Liver (tissue), 9 donors: Measurements from ENCODE around the gene MRPS23. TPM values are rescaled to one million over a fixed set of nuclear protein-coding genes. Genes with fewer than 3 reads are reported as not detected.

ENCODE experiments used
- DNase-seq: peaks from one replicate; pipeline ENCODE4 v3.0.0-alpha.2; 2017; ENCODE audit warnings: low spot score
- H3K27ac ChIP-seq, 2 donors: one replicate each; pipeline ENCODE4 v1.7.0; 2013; ENCODE audit warnings: inconsistent platforms in 2 of 2, low read length in 2 of 2, control low read depth in 1 of 2, low read depth in 1 of 2, mild to moderate bottlenecking in 1 of 2
- H3K27me3 ChIP-seq, 4 donors: one replicate each; pipeline versions ENCODE4 v1.6.1 to v1.7.0; 2013; ENCODE audit warnings: low read length in 3 of 4, inconsistent platforms in 1 of 4, mild to moderate bottlenecking in 1 of 4, moderate library complexity in 1 of 4; ENCODE audit not compliant: control insufficient read depth in 4 of 4, insufficient read depth in 4 of 4
- H3K36me3 ChIP-seq, 4 donors: one replicate each; pipeline versions ENCODE4 v1.6.1 to v1.7.0; 2013; ENCODE audit warnings: low read length in 3 of 4, mild to moderate bottlenecking in 3 of 4, low read depth in 1 of 4, moderate library complexity in 1 of 4; ENCODE audit not compliant: control insufficient read depth in 4 of 4, insufficient read depth in 3 of 4
- H3K4me1 ChIP-seq, 4 donors: one replicate each; pipeline versions ENCODE4 v1.6.1 to v1.7.0; 2013; ENCODE audit warnings: low read length in 3 of 4, mild to moderate bottlenecking in 3 of 4, moderate library complexity in 1 of 4; ENCODE audit not compliant: control insufficient read depth in 4 of 4, insufficient read depth in 4 of 4
- H3K4me3 ChIP-seq, 3 donors: one replicate each; pipeline versions ENCODE4 v1.6.1 to v1.7.0; 2013; ENCODE audit warnings: low read length in 3 of 3, control low read depth in 1 of 3, low read depth in 1 of 3, mild to moderate bottlenecking in 1 of 3
- H3K9ac ChIP-seq, 2 donors: one replicate each; pipeline ENCODE4 v1.7.0; 2013; ENCODE audit warnings: low read length in 2 of 2, mild to moderate bottlenecking in 2 of 2, moderate library complexity in 2 of 2, control low read depth in 1 of 2, low read depth in 1 of 2
- H3K9me3 ChIP-seq, 4 donors: one replicate each; pipeline versions ENCODE4 v1.6.1 to v1.7.0; 2013; ENCODE audit warnings: low read length in 3 of 4; ENCODE audit not compliant: control insufficient read depth in 4 of 4
- EGR1 ChIP-seq, 2 donors: IDR thresholded peaks; 2 replicates each; pipeline ENCODE4 v1.6.1; 2016 to 2018; ENCODE audit warnings: antibody characterized with exemption in 2 of 2, low read depth in 2 of 2
- FOXA1 ChIP-seq: IDR thresholded peaks from 2 replicates; pipeline ENCODE4 v1.6.1; 2016; ENCODE audit warnings: antibody characterized with exemption
- FOXA2 ChIP-seq: IDR thresholded peaks from 2 replicates; pipeline ENCODE4 v1.6.1; 2016; ENCODE audit warnings: antibody characterized with exemption
- GABPA ChIP-seq, 2 donors: IDR thresholded peaks in 1 of 2; conservative IDR thresholded peaks in 1 of 2; 2 replicates each; pipeline ENCODE4 v1.6.1; 2016; ENCODE audit warnings: antibody characterized with exemption in 2 of 2, mild to moderate bottlenecking in 1 of 2, moderate library complexity in 1 of 2
- HNF4A ChIP-seq, 2 donors: conservative IDR thresholded peaks; 2 replicates each; pipeline ENCODE4 v1.6.1; 2016; ENCODE audit warnings: antibody characterized with exemption in 2 of 2, mild to moderate bottlenecking in 2 of 2
- HNF4G ChIP-seq: IDR thresholded peaks from 2 replicates; pipeline ENCODE4 v1.6.1; 2016; ENCODE audit warnings: antibody characterized with exemption
- JUND ChIP-seq, 2 donors: IDR thresholded peaks; 2 replicates each; pipeline ENCODE4 v1.6.1; 2016; ENCODE audit warnings: antibody characterized with exemption in 2 of 2
- NR2F2 ChIP-seq: IDR thresholded peaks from 2 replicates; pipeline ENCODE4 v1.6.1; 2016; ENCODE audit warnings: antibody characterized with exemption
- RAD21 ChIP-seq, 2 donors: IDR thresholded peaks; 2 replicates each; pipeline ENCODE4 v1.6.1; 2016; ENCODE audit warnings: antibody characterized with exemption in 2 of 2, mild to moderate bottlenecking in 2 of 2
- RXRA ChIP-seq, 2 donors: IDR thresholded peaks; 2 replicates each; pipeline ENCODE4 v1.6.1; 2017 to 2018; ENCODE audit warnings: antibody characterized with exemption in 2 of 2, mild to moderate bottlenecking in 1 of 2
- SP1 ChIP-seq: IDR thresholded peaks from 2 replicates; pipeline ENCODE4 v1.6.1; 2018; ENCODE audit warnings: antibody characterized with exemption, mild to moderate bottlenecking
- TAF1 ChIP-seq: conservative IDR thresholded peaks from 2 replicates; pipeline ENCODE4 v1.6.1; 2016; ENCODE audit warnings: antibody characterized with exemption, mild to moderate bottlenecking
- YY1 ChIP-seq: IDR thresholded peaks from 2 replicates; pipeline ENCODE4 v1.6.1; 2016; ENCODE audit warnings: antibody characterized with exemption, mild to moderate bottlenecking
- WGBS: extraction: QIAGEN DNeasy Blood & Tissue Kit; methylation state at CpG from one replicate; pipeline ENCODE4 v1.1.7; 2013; 5-methylcytosine and 5-hydroxymethylcytosine counted together
- polyA plus RNA-seq, 2 donors: library from polyadenylated mRNA; stranded (reverse) in 1 of 2; unstranded in 1 of 2; fragments of 200-250 nt in 1 of 2; fragments of >200 nt in 1 of 2; fragmentation: Nextera tagmentation in 1 of 2; extraction: Ambion mirVana in 1 of 2; gene quantifications; one replicate each; pipeline versions ENCODE4 v1.2.1 to v1.2.3, GENCODE V29; 2013 to 2015
- total RNA-seq, 2 donors: library from RNA; depleted of rRNA; stranded (reverse); fragments of >200 nt; gene quantifications; one replicate each; pipeline ENCODE4 v1.2.3, GENCODE V29; 2014
- TF ChIP-seq, protein P1 (sequence below): IDR thresholded peaks from 2 replicates; pipeline ENCODE4 v1.6.1; 2016; ENCODE audit warnings: antibody characterized with exemption
- TF ChIP-seq, protein P2 (sequence below): IDR thresholded peaks from 2 replicates; pipeline ENCODE4 v1.6.1; 2016; ENCODE audit warnings: antibody characterized with exemption
- TF ChIP-seq, protein P3 (sequence below): IDR thresholded peaks from 2 replicates; pipeline ENCODE4 v1.6.1; 2016; ENCODE audit warnings: antibody characterized with exemption, mild to moderate bottlenecking
- TF ChIP-seq, protein P4 (sequence below): fragments of 150-350 bp; IDR thresholded peaks from 2 replicates; pipeline ENCODE4 v1.5.1; 2017; ENCODE audit warnings: improper control_type of control experiment, low read depth, low read length; ENCODE audit not compliant: missing input control
- TF ChIP-seq, protein P5 (sequence below): IDR thresholded peaks from 2 replicates; pipeline ENCODE4 v1.6.1; 2016; ENCODE audit warnings: antibody characterized with exemption
- donor health status: healthy.
- donor health status: healthy.
- donor health status: healthy.
- donor health status: healthy.
- donor health status: healthy.

Gene MRPS23
- total RNA-seq (10 to 100 TPM in 1 of 2 donors, 1 to 10 TPM in 1; 9.8 to 13.7 TPM), polyA plus RNA-seq (10 to 100 TPM; 20.1 to 24.3 TPM)

DNA sequence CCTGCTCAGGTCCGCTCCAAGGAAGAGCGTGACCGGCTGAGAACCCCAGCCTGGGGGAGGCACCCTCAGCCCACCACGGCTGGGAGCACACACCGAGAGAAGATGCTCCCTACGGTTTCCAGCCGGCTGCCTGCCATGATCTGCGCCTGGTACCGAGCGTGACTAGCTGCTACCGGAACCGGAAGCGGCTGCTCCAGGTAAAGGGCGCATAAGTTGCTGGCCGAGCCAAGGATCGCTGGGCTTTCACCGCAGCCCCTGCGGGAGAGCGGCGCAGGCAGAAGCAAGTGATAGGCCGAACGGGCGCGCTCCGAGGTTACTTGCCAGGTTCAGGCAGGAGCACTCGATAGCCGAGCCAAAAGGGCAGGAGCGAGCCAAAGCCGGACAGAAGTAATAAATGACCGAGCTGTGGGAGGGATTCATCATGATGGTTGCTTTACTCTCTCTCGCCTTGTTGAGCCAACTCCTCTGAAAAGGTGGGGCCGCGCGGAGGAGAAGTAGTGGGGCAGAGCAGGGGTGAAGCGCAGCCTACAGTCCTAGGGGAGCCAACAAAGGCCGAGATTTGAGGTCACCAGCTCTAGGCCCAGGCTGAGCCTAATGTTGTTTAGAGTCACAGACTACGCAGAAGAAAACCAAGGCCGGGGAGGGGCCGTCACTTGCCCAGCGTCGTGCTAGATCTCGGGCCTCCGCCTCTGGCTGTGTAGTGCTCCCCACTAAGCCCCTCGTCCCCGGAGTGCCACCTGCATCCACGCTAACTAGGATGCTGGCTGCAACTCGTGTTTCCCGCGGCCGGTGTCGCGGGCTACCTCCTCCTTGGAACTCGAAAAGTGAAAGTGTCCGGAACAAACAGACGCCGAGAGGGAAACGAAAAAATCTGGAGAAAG lies at the start of gene MRPS23:
TSS of gene MRPS23 (minus strand) at position 171 of the 881 bp plus-strand sequence. CDS start at position 137, 34 bp downstream.
- Histone ChIP-seq H3K4me1 (peaks cover 8 to 27% (median 21%) of the 10 kb centered on the region in 4 donors), H3K27ac (peak within 1 kb of the TSS; percentile 81 to 93), H3K27me3 (no peaks in the 10 kb centered on the region), H3K36me3 (peaks cover 0 to 7% (median under 1%) of the 10 kb centered on the region in 4 donors), H3K4me3 (peak within 1 kb of the TSS; percentile 91 to 98 (median 95)), H3K9ac (peak within 1 kb of the TSS; percentile 64 to 98), H3K9me3 (no peaks in the 10 kb centered on the region)
- WGBS: under 1% methylated on average over 57 of the region's 57 CpGs
- TF ChIP-seq RXRA (IDR thresholded peaks at IDR 0.05) (peak; percentile 74 to 80), JUND (IDR thresholded peaks at IDR 0.05) (peak in 1 of 2 donors; percentile 49), NR2F2 (peak; percentile 70), RAD21 (IDR thresholded peaks at IDR 0.05) (peak; percentile 27 to 60), HNF4A (conservative IDR thresholded peaks at IDR 0.05) (peak; percentile 50 to 59), FOXA1 (no peak), TAF1 (peak; percentile 61), FOXA2 (peak; percentile 60), HNF4G (no peak), YY1 (peak; percentile 97), GABPA (IDR thresholded peaks at IDR 0.05 in 1 of 2, conservative IDR thresholded peaks at IDR 0.05 in 1 of 2) (peak; percentile 96 to 99), EGR1 (IDR thresholded peaks at IDR 0.05; ENCODE audit: low read depth in 2 of 2) (peak in 1 of 2 donors; percentile 81), SP1 (peak; percentile 88)
- TF ChIP-seq, protein P1, sequence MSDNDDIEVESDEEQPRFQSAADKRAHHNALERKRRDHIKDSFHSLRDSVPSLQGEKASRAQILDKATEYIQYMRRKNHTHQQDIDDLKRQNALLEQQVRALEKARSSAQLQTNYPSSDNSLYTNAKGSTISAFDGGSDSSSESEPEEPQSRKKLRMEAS: peak; percentile 98
- TF ChIP-seq, protein P2, sequence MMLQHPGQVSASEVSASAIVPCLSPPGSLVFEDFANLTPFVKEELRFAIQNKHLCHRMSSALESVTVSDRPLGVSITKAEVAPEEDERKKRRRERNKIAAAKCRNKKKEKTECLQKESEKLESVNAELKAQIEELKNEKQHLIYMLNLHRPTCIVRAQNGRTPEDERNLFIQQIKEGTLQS: peak; percentile 20
- TF ChIP-seq, protein P3, sequence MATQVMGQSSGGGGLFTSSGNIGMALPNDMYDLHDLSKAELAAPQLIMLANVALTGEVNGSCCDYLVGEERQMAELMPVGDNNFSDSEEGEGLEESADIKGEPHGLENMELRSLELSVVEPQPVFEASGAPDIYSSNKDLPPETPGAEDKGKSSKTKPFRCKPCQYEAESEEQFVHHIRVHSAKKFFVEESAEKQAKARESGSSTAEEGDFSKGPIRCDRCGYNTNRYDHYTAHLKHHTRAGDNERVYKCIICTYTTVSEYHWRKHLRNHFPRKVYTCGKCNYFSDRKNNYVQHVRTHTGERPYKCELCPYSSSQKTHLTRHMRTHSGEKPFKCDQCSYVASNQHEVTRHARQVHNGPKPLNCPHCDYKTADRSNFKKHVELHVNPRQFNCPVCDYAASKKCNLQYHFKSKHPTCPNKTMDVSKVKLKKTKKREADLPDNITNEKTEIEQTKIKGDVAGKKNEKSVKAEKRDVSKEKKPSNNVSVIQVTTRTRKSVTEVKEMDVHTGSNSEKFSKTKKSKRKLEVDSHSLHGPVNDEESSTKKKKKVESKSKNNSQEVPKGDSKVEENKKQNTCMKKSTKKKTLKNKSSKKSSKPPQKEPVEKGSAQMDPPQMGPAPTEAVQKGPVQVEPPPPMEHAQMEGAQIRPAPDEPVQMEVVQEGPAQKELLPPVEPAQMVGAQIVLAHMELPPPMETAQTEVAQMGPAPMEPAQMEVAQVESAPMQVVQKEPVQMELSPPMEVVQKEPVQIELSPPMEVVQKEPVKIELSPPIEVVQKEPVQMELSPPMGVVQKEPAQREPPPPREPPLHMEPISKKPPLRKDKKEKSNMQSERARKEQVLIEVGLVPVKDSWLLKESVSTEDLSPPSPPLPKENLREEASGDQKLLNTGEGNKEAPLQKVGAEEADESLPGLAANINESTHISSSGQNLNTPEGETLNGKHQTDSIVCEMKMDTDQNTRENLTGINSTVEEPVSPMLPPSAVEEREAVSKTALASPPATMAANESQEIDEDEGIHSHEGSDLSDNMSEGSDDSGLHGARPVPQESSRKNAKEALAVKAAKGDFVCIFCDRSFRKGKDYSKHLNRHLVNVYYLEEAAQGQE: peak; percentile 69
- TF ChIP-seq, protein P4, sequence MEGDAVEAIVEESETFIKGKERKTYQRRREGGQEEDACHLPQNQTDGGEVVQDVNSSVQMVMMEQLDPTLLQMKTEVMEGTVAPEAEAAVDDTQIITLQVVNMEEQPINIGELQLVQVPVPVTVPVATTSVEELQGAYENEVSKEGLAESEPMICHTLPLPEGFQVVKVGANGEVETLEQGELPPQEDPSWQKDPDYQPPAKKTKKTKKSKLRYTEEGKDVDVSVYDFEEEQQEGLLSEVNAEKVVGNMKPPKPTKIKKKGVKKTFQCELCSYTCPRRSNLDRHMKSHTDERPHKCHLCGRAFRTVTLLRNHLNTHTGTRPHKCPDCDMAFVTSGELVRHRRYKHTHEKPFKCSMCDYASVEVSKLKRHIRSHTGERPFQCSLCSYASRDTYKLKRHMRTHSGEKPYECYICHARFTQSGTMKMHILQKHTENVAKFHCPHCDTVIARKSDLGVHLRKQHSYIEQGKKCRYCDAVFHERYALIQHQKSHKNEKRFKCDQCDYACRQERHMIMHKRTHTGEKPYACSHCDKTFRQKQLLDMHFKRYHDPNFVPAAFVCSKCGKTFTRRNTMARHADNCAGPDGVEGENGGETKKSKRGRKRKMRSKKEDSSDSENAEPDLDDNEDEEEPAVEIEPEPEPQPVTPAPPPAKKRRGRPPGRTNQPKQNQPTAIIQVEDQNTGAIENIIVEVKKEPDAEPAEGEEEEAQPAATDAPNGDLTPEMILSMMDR: no peak
- TF ChIP-seq, protein P5, sequence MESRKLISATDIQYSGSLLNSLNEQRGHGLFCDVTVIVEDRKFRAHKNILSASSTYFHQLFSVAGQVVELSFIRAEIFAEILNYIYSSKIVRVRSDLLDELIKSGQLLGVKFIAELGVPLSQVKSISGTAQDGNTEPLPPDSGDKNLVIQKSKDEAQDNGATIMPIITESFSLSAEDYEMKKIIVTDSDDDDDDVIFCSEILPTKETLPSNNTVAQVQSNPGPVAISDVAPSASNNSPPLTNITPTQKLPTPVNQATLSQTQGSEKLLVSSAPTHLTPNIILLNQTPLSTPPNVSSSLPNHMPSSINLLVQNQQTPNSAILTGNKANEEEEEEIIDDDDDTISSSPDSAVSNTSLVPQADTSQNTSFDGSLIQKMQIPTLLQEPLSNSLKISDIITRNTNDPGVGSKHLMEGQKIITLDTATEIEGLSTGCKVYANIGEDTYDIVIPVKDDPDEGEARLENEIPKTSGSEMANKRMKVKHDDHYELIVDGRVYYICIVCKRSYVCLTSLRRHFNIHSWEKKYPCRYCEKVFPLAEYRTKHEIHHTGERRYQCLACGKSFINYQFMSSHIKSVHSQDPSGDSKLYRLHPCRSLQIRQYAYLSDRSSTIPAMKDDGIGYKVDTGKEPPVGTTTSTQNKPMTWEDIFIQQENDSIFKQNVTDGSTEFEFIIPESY: peak; percentile 91
- DNase-seq: peak; percentile 93
